Esophagus mucosa (tissue), 1 donor: ENCODE data around the gene TMEM250. TPM values are rescaled to one million over a fixed set of nuclear protein-coding genes. Genes with fewer than 3 reads are reported as not detected.
"Not testable (repeated sequence)": the region's sequence is repeated elsewhere in the genome, so short reads cannot be mapped to it uniquely, and the experiment has no call there.

ENCODE experiments used
- ATAC-seq: fragments of 200-7000 bp; cut with Tn5 transposase; one replicate; pipeline ENCODE4 v1.9.1; 2020
- total RNA-seq: library from RNA; stranded (reverse); gene quantifications from one replicate; pipeline ENCODE4 v1.2.4, GENCODE V29; 2023
- donor health status: DM: yes; HTN: yes; CAD: no.

Gene TMEM250
- total RNA-seq = 32.6 TPM

DNA sequence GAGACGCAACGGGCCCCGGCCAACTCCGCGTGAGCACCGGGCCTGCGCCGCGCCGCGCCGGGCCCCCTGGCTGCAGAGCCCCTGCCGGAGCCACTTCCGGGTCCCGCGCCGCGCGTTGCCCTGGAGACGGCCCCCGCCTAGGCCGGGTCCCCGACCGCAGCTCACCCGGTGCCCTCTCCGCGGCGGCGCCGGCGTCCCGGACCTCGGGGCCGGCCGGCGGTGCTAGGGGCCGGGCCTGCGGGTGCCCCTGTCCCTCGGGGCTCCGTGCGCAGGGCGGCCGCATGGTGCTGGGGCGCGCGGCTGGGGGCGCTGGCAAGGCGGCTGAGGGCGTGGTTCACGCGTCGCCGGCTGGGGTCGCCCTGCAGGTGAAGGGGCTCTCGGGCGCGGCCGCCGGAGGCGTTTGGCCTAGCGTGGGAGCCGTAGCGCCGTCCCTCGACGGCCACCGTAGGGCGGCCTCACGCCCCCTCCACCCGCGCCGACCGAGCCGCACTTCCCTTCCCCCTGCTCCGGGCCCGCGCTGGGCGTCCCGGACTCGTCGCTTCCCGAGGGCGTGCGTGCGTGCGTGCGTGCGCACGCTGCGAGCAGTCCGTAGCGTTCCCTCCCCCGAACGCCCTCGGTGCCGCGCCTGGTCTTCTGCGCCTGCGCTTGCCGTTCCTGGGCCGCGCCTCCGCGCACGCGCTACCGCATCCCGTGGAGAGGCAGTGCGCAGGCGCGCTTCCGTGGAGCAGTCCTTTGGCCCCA lies at the start of gene TMEM250:
Gene TMEM250 (minus strand): TSS at position 556 of the 741 bp plus-strand sequence. CDS start 1,975 bp downstream, outside the sequence.
- peak; percentile 90 for ATAC-seq

DNA sequence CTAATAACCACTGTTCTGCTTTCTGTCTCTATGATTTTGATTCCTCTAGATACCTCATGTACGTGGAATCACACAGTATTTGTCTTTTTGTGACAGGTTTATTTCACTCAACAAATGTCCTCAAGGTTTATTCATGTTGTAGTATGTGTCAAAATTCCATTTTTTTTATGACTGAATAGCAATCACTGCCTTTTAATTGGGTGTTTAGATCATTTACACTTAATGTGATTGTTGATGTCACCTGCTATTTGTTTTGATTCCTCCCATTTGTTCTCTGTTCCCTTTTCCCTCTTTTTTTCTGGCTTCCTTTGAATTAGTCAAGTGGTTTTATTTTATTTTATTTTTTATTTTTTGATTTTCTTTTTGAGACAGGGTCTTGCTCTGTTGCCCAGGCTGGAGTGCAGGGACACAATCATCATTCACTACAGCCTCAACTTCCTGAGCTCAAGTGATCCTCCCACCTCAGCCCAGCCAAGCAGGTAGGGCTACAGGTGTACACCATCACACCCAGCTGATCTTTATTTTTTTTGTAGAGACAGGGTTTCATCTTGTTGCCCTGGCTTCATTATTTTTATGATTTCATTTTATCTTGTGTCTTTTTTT lies 44.7 kb upstream of the TMEM250 start:
- no peak for ATAC-seq

DNA sequence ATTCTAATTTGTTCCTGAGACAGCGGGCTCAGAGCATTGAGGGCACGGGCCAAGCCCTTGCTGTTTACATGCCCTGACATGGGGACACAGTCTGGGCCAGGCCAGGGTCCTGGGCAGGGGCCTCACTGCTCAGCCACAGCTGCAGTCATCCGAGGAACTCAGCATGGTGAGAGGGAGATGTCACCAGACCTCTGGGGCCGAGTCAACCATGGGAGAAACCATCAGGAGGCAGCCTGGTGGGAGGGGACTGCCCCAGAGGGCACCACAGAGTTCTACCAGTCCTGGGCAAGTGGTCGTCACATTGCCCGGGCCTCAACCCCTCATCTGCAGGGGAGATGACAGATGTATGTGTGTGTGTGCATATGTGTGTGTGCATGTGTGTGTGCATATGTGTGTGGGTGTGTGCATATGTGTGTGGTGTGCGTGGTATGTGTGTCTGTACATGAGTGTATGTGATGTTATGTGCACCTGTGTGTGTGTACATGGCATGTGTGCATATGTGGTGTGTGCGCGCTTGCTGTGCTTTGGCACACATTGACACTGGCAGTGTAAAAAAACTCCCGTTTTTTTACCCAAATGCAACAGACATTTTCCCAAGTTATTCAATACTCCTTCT lies 42.4 kb upstream of the TMEM250 start:
- no peak for ATAC-seq

GRCh38 chr9:136160381-136160841 lies 41.7 kb upstream of the TMEM250 start:
- no peak for ATAC-seq

DNA sequence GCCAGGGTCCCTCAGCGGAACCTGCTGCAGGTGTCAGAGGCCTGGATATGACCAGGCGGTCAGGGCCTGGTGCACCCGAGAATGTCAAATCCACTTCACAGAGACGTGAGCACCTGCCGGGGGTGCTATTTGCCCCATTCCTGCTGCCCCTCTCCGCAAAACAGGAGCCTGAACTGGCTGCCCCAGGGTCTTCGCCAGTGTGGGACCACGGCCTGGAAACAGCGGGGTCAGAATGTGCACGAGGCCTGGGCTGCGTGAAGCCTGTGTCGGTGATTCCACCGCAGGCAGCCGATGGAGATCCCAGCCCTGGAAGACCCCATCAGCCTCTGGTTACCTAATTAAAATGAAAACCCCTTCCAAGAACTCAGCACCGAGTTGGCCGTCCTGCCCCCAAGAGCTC lies 41.2 kb upstream of the TMEM250 start:
- no peak for ATAC-seq

- ATAC-seq = no peak
These were observed 39.0 kb upstream of the TMEM250 start for GRCh38 chr9:136157477-136158265.

DNA sequence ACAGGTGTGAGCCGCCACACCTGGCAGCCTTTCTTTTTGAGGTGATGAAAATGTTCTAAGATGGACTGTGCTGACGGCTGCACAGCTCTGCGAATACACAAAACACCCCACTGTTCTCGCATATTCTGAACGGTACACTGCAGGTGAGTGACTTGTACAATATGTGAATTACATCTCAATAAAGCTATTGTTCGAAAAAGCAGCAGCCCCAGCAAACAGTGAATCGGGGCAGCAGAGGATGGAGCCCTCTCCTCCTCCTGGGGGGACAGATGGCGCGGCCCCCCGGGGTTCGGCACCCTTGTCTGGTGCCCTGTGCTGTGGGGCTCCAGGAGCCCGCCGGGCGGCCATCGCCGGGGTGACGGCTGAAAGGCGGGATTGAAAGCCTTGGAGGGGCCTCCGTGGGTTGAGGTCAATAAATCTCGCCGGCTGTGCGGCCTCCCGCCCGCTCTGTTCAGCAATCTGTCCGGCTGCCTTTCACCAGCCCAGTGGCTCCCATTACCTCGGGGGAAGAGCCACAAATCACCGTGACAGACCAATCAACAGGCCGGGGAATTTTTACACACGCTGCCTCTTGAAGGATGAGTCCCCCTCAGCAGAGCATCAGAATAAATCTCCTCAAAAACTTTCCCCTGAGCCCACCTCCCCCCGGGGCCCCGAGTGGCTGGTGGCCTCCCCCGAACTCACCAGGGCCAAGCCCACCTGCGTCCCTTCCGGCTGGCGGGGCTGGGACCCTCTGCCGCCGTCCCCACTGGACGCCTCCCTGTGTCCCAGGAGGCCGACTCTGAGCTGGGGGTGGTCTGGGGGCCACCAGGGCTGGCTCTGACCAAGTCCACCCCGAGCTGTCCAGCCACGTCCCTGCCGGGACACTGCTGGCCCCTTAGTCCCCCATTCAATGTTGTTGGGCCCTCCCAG lies 37.8 kb upstream of the TMEM250 start:
- ATAC-seq = no peak

DNA sequence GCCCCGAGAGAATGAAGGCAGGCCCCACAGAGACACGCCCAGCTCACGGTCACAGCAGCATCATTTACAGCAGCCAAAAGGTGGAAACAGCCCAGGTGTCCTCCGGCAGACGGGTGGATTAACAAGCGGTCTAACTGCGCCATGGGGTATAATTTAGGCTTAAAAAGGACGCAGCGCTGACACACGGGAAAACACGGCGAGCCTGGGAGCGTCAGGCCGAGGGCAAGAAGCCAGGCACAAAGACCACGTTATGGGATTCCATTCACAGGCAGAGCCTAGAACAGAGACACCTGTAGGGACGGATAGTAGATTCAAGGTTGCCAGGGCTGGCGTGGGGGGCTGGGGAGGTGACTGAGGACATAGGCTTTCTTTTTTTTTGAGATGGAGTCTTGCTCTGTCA lies 36.9 kb upstream of the TMEM250 start:
- ATAC-seq = no peak

DNA sequence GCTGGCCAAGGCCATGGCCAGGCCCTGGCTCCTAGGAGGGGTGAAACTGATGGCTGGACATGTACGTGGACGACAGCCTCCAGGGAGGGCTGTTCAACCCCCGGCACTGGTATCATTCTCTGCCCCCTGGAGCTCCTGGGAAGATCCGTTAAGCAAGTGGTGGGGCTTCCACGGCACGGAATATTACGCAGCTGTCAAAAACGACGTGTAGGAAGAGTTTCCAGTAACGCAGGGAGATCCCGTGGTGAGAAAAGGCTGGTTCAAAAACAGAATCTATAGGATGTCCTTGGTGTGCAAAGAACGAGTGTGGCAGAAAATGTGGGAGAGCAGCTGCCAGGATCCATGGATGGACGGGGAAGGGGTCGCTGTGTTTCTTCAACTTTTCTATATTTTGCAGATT lies 36.3 kb upstream of the TMEM250 start:
- ATAC-seq = no peak

- no peak for ATAC-seq
These were observed 34.8 kb upstream of the TMEM250 start for GRCh38 chr9:136153381-136154065.

DNA sequence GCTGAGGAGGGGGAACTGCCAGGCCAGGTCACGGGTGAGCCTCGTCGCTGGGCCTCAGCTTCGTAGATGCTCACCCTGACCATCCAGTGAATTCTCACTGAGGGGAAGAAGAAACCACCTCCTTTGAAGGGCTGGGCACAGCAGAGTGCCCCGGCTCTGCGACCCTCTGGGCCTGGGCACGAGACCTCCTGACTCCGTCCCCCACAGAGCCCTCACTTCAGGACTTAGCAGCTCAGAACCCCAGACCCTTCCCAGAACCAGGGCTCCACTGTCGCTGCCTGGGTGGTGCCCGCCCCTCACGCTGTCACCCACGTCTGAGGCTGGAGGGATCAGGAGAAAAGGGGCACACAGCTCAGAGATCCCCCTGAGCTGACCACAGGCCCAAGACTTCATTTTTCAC lies 34.3 kb upstream of the TMEM250 start:
- no peak for ATAC-seq

DNA sequence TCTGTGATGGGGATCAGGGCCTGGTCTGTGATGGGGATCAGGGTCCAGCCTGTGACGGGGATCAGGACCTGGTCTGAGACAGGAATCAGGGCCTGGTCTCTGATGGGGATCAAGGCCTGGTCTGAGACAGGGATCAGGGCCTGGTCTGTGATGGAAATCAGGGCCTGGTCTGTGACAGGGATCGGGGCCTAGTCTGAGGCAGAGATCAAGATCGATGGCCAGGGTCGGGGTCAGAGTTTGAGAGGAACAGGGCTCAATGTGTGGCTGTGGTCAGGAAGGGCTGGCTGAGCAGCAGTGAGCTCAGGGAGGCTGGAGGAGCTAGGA lies 33.8 kb upstream of the TMEM250 start:
- ATAC-seq = no peak

GRCh38 chr9:136151848-136152542 lies 33.3 kb upstream of the TMEM250 start:
- ATAC-seq = no peak

DNA sequence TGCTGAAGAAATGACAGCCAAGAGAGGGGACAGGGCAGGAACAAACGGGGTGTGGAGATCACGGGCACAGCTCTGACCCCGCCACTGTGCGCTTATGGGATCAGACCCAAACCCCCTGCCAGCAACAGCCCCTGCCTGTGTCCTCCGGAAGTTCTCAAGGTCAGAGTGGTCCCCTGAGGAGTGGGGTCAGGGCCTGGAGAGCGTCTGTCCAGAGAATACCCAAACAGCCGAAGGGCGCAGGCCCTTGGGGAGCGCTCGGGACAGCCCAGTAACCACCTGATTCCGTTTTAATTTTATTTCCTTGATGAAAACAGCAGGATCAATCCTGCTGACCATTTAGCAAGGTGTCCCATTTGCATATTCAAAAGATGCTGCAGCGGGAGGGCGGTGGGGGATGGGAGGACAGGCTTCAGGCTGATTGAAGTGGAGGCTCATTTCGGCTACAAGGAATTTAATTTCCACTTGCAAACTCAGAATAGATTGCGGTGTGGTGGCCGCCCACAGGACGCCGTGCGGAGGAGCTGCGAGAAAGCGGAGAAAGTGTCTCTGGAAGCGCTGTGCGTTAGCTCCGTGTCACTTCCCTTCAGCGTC lies 32.6 kb upstream of the TMEM250 start:
- no peak for ATAC-seq

DNA sequence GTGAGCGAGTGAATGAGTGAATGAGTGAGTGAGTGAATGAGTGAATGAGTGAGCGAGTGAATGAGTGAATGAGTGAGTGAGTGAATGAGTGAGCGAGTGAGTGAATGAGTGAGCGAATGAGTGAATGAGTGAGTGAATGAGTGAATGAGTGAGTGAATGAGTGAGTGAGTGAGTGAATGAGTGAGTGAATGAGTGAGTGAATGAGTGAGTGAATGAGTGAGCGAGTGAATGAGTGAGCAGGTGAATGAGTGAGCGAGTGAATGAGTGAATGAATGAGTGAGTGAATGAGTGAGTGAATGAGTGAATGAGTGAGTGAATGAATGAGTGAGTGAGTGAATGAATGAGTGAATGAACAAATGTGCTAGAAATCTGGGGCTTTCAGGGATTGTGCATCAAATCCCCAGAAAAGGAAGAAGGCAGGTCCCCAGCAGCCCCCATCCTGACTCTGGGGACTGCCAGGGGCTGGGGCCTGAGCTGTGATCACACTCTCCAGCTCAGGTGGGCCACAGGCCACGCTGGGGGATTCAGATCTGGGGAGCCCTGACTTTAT lies 32.1 kb upstream of the TMEM250 start:
- not testable (repeated sequence) for ATAC-seq

GRCh38 chr9:136149853-136150252 lies 31.2 kb upstream of the TMEM250 start:
- no peak for ATAC-seq

- no peak for ATAC-seq
These were observed 30.7 kb upstream of the TMEM250 start for GRCh38 chr9:136149337-136149736.

DNA sequence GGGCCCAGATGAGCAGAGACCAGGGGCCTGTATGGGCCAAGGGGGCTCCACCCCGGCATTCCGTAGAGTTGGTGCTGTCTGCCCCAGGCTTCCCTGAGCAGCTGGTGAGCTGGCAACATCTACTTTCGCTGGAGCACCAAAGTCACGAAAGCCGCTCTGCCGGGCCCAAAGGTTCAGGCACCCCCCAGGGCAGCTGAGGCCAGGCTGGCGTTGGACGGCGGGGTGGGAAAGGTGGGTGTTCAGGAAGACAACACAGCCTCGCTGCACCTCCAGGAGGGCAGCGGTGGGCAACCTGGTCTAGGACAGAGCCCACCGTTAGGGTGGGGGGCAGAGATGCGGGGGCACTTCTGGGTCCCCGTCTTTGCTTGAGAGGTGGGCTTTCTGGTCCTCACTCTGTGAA lies 30.1 kb upstream of the TMEM250 start:
- no peak for ATAC-seq

DNA sequence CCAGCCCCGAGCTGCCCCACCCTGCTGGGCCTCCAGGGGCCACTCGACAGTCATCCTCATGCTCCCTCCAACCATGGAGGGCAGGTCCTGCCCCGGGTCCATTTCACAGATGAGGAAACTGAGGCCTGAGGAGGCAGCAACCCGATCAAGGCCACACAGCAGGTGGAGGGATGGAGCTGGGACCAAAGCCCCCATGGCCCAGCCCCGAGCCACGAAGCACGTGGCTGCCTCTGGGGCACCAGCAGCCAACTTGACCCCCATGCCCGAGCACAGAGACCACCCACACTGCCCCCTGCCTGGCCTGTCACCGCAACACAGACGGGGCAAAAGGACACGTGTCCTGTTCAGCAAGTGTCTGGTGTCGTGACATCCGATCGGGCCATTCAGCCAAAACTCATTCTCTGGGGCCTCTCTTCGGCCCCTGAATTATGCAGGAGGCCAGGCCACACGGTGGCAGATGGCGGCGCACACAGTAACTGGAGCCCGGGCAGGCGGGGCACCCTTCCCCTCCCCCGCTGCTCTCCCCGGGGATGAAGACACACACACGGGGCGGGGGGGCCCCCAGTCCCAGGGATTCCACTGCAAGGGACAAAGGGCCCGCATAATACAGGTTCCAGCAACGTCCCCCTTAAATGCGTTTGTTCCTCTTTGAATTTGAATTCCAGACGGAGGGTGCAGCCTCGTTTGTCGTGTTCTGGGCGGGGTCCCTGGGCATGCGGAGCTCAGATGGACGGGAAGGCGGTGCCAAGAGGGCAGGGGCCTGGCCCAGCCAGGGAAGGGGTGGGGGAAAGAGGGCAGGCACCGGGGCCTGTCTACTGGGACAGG lies 29.4 kb upstream of the TMEM250 start:
- ATAC-seq = no peak
